GM23248 (cell line): ENCODE results near the gene RNASE8.

Experiments
- EZH2 ChIP-seq: fragments of 200-600 bp; sonication (generic); IDR thresholded peaks from 2 replicates; pipeline ENCODE4 v1.6.1; 2018; ENCODE audit warnings: antibody characterized with exemption, mild to moderate bottlenecking; ENCODE audit not compliant: insufficient read depth, poor library complexity, severe bottlenecking
- EZH2phosphoT487 ChIP-seq: fragments of 200-600 bp; sonication (generic); IDR thresholded peaks from 2 replicates; pipeline ENCODE4 v1.6.1; 2018; ENCODE audit warnings: antibody characterized with exemption, moderate library complexity, mild to moderate bottlenecking, low read depth; ENCODE audit not compliant: insufficient read depth

GRCh38 chr14:21054768-21055145, 2.9 kb upstream of the RNASE8 start:
- TF ChIP-seq EZH2, result no peak
- no peak for TF ChIP-seq EZH2phosphoT487
